KOPT-K1 (cell line): ENCODE results near the gene DLGAP1.

Source experiments
- H3K27ac ChIP-seq: fragments of 200-600 bp; sonication (generic); 2 replicates; pipeline ENCODE4 v1.5.1; 2016; ENCODE audit warnings: antibody characterized with exemption, mild to moderate bottlenecking, low read depth, low read length; ENCODE audit not compliant: poor library complexity, severe bottlenecking
- H3K36me3 ChIP-seq: fragments of 200-600 bp; sonication (generic); 2 replicates; pipeline ENCODE4 v1.5.1; 2017; ENCODE audit warnings: antibody characterized with exemption, mild to moderate bottlenecking, low read length, moderate library complexity; ENCODE audit not compliant: insufficient read depth
- H3K9me3 ChIP-seq: fragments of 200-600 bp; sonication (generic); 2 replicates; pipeline ENCODE4 v1.5.1; 2017; ENCODE audit warnings: antibody characterized with exemption, low read length, mild to moderate bottlenecking; ENCODE audit not compliant: insufficient read depth, poor library complexity, severe bottlenecking

Gene DLGAP1

GRCh38 chr18:3867236-3867635 is 587.9 kb downstream of the DLGAP1 start:
- H3K27ac ChIP-seq = no peak overlapping the region
- no peaks in the 10 kb centered on the region for H3K36me3 ChIP-seq
- H3K9me3 ChIP-seq = no peaks in the 10 kb centered on the region

- Histone ChIP-seq H3K27ac (no peak overlapping the region), H3K9me3 (no peaks in the 10 kb centered on the region), H3K36me3 (no peaks in the 10 kb centered on the region)
Measured at GRCh38 chr18:3864669-3865298, 590.3 kb downstream of the DLGAP1 start.

- no peaks in the 10 kb centered on the region for H3K36me3 ChIP-seq
- no peaks in the 10 kb centered on the region for H3K9me3 ChIP-seq
- no peak overlapping the region for H3K27ac ChIP-seq
Measured at GRCh38 chr18:3863593-3863992, 591.5 kb downstream of the DLGAP1 start.

- no peak overlapping the region for H3K27ac ChIP-seq
- H3K9me3 ChIP-seq = no peaks in the 10 kb centered on the region
- no peaks in the 10 kb centered on the region for H3K36me3 ChIP-seq
Measured at GRCh38 chr18:3863006-3863405, 592.1 kb downstream of the DLGAP1 start.

GRCh38 chr18:3861495-3861894 is 593.6 kb downstream of the DLGAP1 start:
- Histone ChIP-seq H3K27ac (no peak overlapping the region), H3K9me3 (no peaks in the 10 kb centered on the region), H3K36me3 (no peaks in the 10 kb centered on the region)

GRCh38 chr18:3857544-3857943 is 597.6 kb downstream of the DLGAP1 start:
- no peaks in the 10 kb centered on the region for H3K9me3 ChIP-seq
- H3K27ac ChIP-seq = no peak overlapping the region
- H3K36me3 ChIP-seq = no peaks in the 10 kb centered on the region

GRCh38 chr18:3855966-3856365 is 599.1 kb downstream of the DLGAP1 start:
- H3K9me3 ChIP-seq = no peaks in the 10 kb centered on the region

GRCh38 chr18:3852321-3852720 is 602.8 kb downstream of the DLGAP1 start:
- H3K36me3 ChIP-seq = no peaks in the 10 kb centered on the region
- no peak overlapping the region for H3K27ac ChIP-seq
- no peaks in the 10 kb centered on the region for H3K9me3 ChIP-seq

More at GRCh38 chr18:3855966-3856365, 599.1 kb downstream of the DLGAP1 start:
- no peaks in the 10 kb centered on the region for H3K36me3 ChIP-seq
- H3K27ac ChIP-seq = no peak overlapping the region

- no peaks in the 10 kb centered on the region for H3K9me3 ChIP-seq
- H3K36me3 ChIP-seq = no peaks in the 10 kb centered on the region
- no peak overlapping the region for H3K27ac ChIP-seq
Measured at GRCh38 chr18:3851159-3851558, 603.9 kb downstream of the DLGAP1 start.

GRCh38 chr18:3848316-3848715 is 606.8 kb downstream of the DLGAP1 start:
- Histone ChIP-seq H3K9me3 (no peaks in the 10 kb centered on the region), H3K36me3 (no peaks in the 10 kb centered on the region)

GRCh38 chr18:3845161-3845560 is 609.9 kb downstream of the DLGAP1 start:
- Histone ChIP-seq H3K36me3 (no peaks in the 10 kb centered on the region), H3K9me3 (no peaks in the 10 kb centered on the region), H3K27ac (no peak overlapping the region)

More at GRCh38 chr18:3848316-3848715, 606.8 kb downstream of the DLGAP1 start:
- no peak overlapping the region for H3K27ac ChIP-seq

- Histone ChIP-seq H3K27ac (no peak overlapping the region), H3K9me3 (no peaks in the 10 kb centered on the region), H3K36me3 (no peaks in the 10 kb centered on the region)
Measured at GRCh38 chr18:3842844-3843243, 612.3 kb downstream of the DLGAP1 start.

- Histone ChIP-seq H3K27ac (no peak overlapping the region), H3K9me3 (no peaks in the 10 kb centered on the region), H3K36me3 (no peaks in the 10 kb centered on the region)
Measured at GRCh38 chr18:3840766-3841165, 614.3 kb downstream of the DLGAP1 start.

GRCh38 chr18:3839581-3839981 is 615.5 kb downstream of the DLGAP1 start:
- H3K36me3 ChIP-seq = no peaks in the 10 kb centered on the region
- no peaks in the 10 kb centered on the region for H3K9me3 ChIP-seq
- no peak overlapping the region for H3K27ac ChIP-seq

GRCh38 chr18:3836483-3837335 is 618.4 kb downstream of the DLGAP1 start:
- Histone ChIP-seq H3K27ac (no peak overlapping the region), H3K9me3 (no peaks in the 10 kb centered on the region), H3K36me3 (no peaks in the 10 kb centered on the region)
